ENCODE data around the gene MYBPH. TPM values are rescaled to one million over a fixed set of nuclear protein-coding genes. Genes with fewer than 3 reads are reported as not detected.

The MYBPH gene
- total and polyA plus RNA-seq, 2 experiments from 2014 or later, result not detected

- Mint-ChIP-seq H3K4me3 (no peak overlapping the region), H3K27ac (no peak overlapping the region; the same call in 1 of the 2 replicates), H3K27me3 (ENCODE audit: insufficient read depth, low read depth, poor library complexity) (peaks cover 12% of the 10 kb centered on the region), H3K9me3 (peaks cover 2% of the 10 kb centered on the region; the same call in 1 of the 3 replicates), H3K36me3 (ENCODE audit: low read depth) (no peaks in the 10 kb centered on the region), H3K4me1 (peaks cover 77% of the 10 kb centered on the region)
- TF ChIP-seq ZNF331 (CRISPR knock-in tag; IDR thresholded peaks at IDR 0.05; ENCODE audit: low read depth) (no peak), CTCF (conservative IDR thresholded peaks at IDR 0.05; ENCODE audit: low read depth in 2 of 2) (peak; percentile 42 to 57), ZNF462 (CRISPR knock-in tag; IDR thresholded peaks at IDR 0.05) (0 out of 2 replicates have a peak, but pooled peaks have one; percentile 8)
- Histone ChIP-seq H3K4me2 (peak overlapping the region; percentile 40; the same call in 1 of the 2 replicates), H3K4me3 (no peak overlapping the region), H3K27me3 (ENCODE audit: insufficient read depth) (no peaks in the 10 kb centered on the region), H2AFZ (peak overlapping the region; percentile 64; the same call in 1 of the 2 replicates), H3F3A (replicated peaks; ENCODE audit: low read depth) (no peaks in the 10 kb centered on the region), H3K27ac (ENCODE audit: low read depth) (no peak overlapping the region), H3K4me1 (ENCODE audit: insufficient read depth) (peaks cover 42% of the 10 kb centered on the region), H3K9me2 (ENCODE audit: insufficient read depth) (no peaks in the 10 kb centered on the region), H3K79me2 (replicated peaks; ENCODE audit: insufficient read depth) (no peaks in the 10 kb centered on the region), H3K36me3 (ENCODE audit: insufficient read depth) (no peaks in the 10 kb centered on the region), H4K20me1 (replicated peaks; ENCODE audit: insufficient read depth) (no peaks in the 10 kb centered on the region)
- peak; percentile 59 for ATAC-seq
- peak; percentile 69 for DNase-seq (ENCODE audit: low spot score)
These were observed 27.5 kb downstream of the MYBPH start for GRCh38 chr1:203148127-203148526.
